IPS DF 19.7 (cell line): ENCODE results near the gene PTGIR.
A peak's percentile ranks its signal among the peaks of the same experiment; 100 is the strongest.

Experiments
- DNase-seq: peaks from one replicate; pipeline ENCODE4 v3.0.0-alpha.2; 2013; ENCODE audit warnings: low read depth, low spot score

The PTGIR gene

GRCh38 chr19:46624958-46625661 lies at the start of gene PTGIR:
Gene PTGIR, minus strand, starts transcription at chr19:46625089. Its CDS starts 864 bp downstream, at chr19:46624225.
- DNase-seq: no peak

- DNase-seq: no peak
Observed at GRCh38 chr19:46670813-46671212, 45.9 kb upstream of the PTGIR start.

GRCh38 chr19:46668662-46669061 lies 43.8 kb upstream of the PTGIR start:
- DNase-seq: no peak

GRCh38 chr19:46665072-46665471 lies 40.2 kb upstream of the PTGIR start:
- no peak for DNase-seq

- DNase-seq: no peak
Observed at GRCh38 chr19:46661735-46662592, 37.1 kb upstream of the PTGIR start.

- DNase-seq: peak; percentile 92
Observed at GRCh38 chr19:46661020-46661731, 36.3 kb upstream of the PTGIR start, which contains the start of gene DACT3. Gene DACT3, minus strand, starts transcription at chr19:46661182. Its CDS starts 118 bp downstream, at chr19:46661064.

- DNase-seq: no peak
Observed at GRCh38 chr19:46660551-46661019, 35.7 kb upstream of the PTGIR start.

GRCh38 chr19:46660008-46660517 lies 35.2 kb upstream of the PTGIR start:
- DNase-seq: no peak

- no peak for DNase-seq
Observed at GRCh38 chr19:46659151-46660007, 34.5 kb upstream of the PTGIR start.

- no peak for DNase-seq
Observed at GRCh38 chr19:46656541-46656940, 31.7 kb upstream of the PTGIR start.

- DNase-seq: no peak
Observed at GRCh38 chr19:46654621-46655152, 29.8 kb upstream of the PTGIR start.

GRCh38 chr19:46650445-46650844 lies 25.6 kb upstream of the PTGIR start:
- DNase-seq: no peak

- DNase-seq: no peak
Observed at GRCh38 chr19:46648961-46649960, 24.4 kb upstream of the PTGIR start.

GRCh38 chr19:46648060-46648960 lies 23.4 kb upstream of the PTGIR start:
- DNase-seq: no peak

- no peak for DNase-seq
Observed at GRCh38 chr19:46646402-46646801, 21.5 kb upstream of the PTGIR start.

GRCh38 chr19:46644720-46645119 lies 19.8 kb upstream of the PTGIR start:
- no peak for DNase-seq

- no peak for DNase-seq
Observed at GRCh38 chr19:46640656-46641055, 15.8 kb upstream of the PTGIR start.
